Measurements from ENCODE around the gene FGD6.
"Not testable (repeated sequence)": the region's sequence is repeated elsewhere in the genome, so short reads cannot be mapped to it uniquely, and the experiment has no call there.

Gene FGD6

DNA sequence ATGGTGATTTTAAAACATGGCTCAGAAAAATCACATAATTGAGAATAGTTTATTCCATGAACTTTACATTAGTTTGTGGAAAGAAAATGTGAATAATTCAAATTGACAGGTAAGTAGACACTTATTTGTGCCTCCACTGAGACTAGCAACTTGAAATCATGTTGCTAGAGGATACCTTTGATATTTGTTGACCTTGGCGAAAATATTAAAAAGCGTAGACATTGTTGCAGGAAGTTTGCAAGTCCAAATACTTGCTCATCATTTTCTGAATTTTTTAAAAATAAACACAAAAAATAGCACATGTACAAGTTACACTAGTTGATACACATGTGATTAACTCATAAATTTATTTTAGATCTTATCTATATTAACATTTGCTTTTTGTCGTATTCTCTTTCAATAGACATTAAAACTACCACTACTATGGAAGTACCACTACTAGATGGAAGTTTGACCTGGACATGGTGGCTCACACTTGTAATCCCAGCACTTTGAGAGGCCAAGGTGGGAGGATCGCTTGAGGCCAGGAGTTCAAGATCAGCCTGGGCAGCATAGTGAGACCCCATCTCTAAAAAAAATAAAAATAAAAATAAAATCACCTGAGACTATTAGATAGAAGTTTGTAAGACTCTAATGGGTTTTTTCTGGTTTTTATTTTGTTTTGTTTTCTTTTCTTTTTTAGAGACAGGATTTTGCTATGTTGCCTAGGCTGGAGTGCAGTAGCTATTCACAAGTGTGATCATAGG lies 24.7 kb upstream of the FGD6 start:
- H3K36me3 ChIP-seq (ENCODE audit: low read depth), result peaks cover 24% of the 10 kb centered on the region
- DNase-seq (ENCODE audit: low spot score), result no peak
- H3K27ac ChIP-seq (ENCODE audit: poor library complexity, severe bottlenecking), result no peak overlapping the region
- H3K4me3 ChIP-seq (ENCODE audit: severe bottlenecking), result no peak overlapping the region
- peaks cover 4% of the 10 kb centered on the region for H3K4me1 ChIP-seq (ENCODE audit: insufficient read depth, poor library complexity, severe bottlenecking)
- no peaks in the 10 kb centered on the region for H3K9me3 ChIP-seq (ENCODE audit: severe bottlenecking)
- no peak for ATAC-seq (ENCODE audit: low read depth)
- no peaks in the 10 kb centered on the region for H3K27me3 ChIP-seq (ENCODE audit: insufficient read depth, poor library complexity, severe bottlenecking)
- TF ChIP-seq, protein P1, sequence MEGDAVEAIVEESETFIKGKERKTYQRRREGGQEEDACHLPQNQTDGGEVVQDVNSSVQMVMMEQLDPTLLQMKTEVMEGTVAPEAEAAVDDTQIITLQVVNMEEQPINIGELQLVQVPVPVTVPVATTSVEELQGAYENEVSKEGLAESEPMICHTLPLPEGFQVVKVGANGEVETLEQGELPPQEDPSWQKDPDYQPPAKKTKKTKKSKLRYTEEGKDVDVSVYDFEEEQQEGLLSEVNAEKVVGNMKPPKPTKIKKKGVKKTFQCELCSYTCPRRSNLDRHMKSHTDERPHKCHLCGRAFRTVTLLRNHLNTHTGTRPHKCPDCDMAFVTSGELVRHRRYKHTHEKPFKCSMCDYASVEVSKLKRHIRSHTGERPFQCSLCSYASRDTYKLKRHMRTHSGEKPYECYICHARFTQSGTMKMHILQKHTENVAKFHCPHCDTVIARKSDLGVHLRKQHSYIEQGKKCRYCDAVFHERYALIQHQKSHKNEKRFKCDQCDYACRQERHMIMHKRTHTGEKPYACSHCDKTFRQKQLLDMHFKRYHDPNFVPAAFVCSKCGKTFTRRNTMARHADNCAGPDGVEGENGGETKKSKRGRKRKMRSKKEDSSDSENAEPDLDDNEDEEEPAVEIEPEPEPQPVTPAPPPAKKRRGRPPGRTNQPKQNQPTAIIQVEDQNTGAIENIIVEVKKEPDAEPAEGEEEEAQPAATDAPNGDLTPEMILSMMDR (IDR thresholded peaks at IDR 0.05; ENCODE audit: poor library complexity, severe bottlenecking), result no peak

DNA sequence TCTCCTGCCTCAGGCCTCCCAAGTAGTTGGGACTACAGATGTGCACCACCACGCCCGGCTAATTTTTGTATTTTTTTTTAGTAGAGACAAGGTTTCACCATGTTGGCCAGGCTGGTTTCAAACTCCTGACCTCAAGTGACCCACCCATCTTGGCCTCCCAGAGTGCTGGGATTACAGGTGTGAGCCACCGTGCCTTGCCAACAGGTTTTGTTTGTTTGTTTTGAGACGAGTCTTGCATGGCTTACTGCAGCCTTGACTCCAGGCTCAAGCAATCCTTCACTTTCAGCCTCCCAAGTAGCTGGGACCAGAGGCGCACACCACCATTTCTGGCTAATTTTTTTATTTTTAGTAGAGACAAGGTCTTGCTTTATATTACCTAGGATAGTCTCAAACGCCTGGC lies 23.9 kb upstream of the FGD6 start:
- not testable (repeated sequence) for H3K27me3 ChIP-seq (ENCODE audit: insufficient read depth, poor library complexity, severe bottlenecking); DNase-seq (ENCODE audit: low spot score); H3K27ac ChIP-seq (ENCODE audit: poor library complexity, severe bottlenecking); H3K4me3 ChIP-seq (ENCODE audit: severe bottlenecking); ATAC-seq (ENCODE audit: low read depth); H3K4me1 ChIP-seq (ENCODE audit: insufficient read depth, poor library complexity, severe bottlenecking); H3K9me3 ChIP-seq (ENCODE audit: severe bottlenecking)
- H3K36me3 ChIP-seq (ENCODE audit: low read depth), result peaks cover 24% of the 10 kb centered on the region

DNA sequence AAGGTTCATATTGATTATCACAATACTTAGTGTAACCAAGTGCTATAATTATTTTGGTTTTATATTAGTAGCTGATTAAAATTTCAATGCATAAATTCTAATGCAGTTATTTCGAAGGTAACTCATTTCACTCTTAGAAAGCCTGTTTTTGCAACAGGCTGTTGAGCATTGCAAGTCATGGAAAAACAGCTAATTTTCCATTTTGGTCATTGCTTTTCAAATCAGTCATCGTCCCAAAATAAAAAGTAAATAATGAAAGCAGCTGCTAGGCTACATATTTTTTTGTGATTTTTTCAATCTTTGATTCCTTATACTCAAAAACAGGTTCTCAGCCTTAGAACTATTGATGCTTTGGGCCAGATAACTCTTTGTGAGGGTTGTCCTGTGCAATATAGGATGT lies 23.3 kb upstream of the FGD6 start:
- Histone ChIP-seq H3K27ac (ENCODE audit: poor library complexity, severe bottlenecking) (no peak overlapping the region), H3K4me1 (ENCODE audit: insufficient read depth, poor library complexity, severe bottlenecking) (peaks cover 4% of the 10 kb centered on the region), H3K27me3 (ENCODE audit: insufficient read depth, poor library complexity, severe bottlenecking) (no peaks in the 10 kb centered on the region), H3K4me3 (ENCODE audit: severe bottlenecking) (no peak overlapping the region), H3K36me3 (ENCODE audit: low read depth) (peaks cover 24% of the 10 kb centered on the region), H3K9me3 (ENCODE audit: severe bottlenecking) (no peaks in the 10 kb centered on the region)
- no peak for DNase-seq (ENCODE audit: low spot score)
- ATAC-seq (ENCODE audit: low read depth), result no peak
- TF ChIP-seq, protein P1 (IDR thresholded peaks at IDR 0.05; ENCODE audit: poor library complexity, severe bottlenecking), result no peak

DNA sequence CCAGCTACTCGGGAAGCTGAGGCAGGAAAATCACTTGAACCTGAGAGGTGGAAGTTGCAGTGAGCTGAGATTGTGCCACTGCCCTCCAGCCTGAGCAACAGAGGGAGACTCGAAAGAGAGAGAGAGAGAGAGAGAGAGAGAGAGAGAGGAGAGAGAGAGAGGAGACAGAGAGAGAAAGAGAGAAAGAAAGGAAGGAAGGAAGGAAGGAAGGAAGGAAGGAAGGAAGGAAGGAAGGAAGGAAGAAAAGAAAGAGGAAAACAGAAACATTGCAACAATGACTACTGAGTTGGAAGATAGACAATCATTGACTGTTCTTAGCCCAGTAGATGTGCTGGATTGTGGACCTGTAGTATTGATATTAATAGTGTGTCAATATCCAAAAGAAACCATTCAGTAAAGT lies 22.6 kb upstream of the FGD6 start:
- not testable (repeated sequence) for H3K4me3 ChIP-seq (ENCODE audit: severe bottlenecking); H3K9me3 ChIP-seq (ENCODE audit: severe bottlenecking); H3K27me3 ChIP-seq (ENCODE audit: insufficient read depth, poor library complexity, severe bottlenecking); DNase-seq (ENCODE audit: low spot score); H3K27ac ChIP-seq (ENCODE audit: poor library complexity, severe bottlenecking); H3K4me1 ChIP-seq (ENCODE audit: insufficient read depth, poor library complexity, severe bottlenecking); ATAC-seq (ENCODE audit: low read depth)
- H3K36me3 ChIP-seq (ENCODE audit: low read depth), result peaks cover 24% of the 10 kb centered on the region

DNA sequence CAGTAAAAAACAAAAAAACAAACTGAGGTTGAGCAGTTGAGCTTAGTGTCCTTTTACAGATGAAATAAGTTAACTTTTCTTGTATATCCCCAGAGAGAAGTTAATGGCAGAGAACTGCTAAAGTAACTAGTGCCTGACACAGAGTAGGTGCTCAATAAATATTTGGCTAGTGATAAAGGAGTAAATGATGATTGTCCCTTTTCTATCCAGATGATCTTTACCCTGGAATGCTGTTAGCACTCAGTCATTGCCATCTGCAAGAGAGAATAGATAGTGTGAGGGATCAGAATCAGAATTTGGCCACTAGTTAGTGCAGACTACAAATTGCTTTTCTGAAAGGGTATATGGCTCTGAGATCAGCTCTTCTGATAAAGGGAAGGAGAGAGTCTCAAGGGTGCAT lies 21.9 kb upstream of the FGD6 start:
- ATAC-seq (ENCODE audit: low read depth), result no peak
- no peaks in the 10 kb centered on the region for H3K9me3 ChIP-seq (ENCODE audit: severe bottlenecking)
- no peaks in the 10 kb centered on the region for H3K27me3 ChIP-seq (ENCODE audit: insufficient read depth, poor library complexity, severe bottlenecking)
- peaks cover 29% of the 10 kb centered on the region for H3K36me3 ChIP-seq (ENCODE audit: low read depth)
- no peak for DNase-seq (ENCODE audit: low spot score)
- no peak overlapping the region for H3K27ac ChIP-seq (ENCODE audit: poor library complexity, severe bottlenecking)
- H3K4me3 ChIP-seq (ENCODE audit: severe bottlenecking), result no peak overlapping the region
- TF ChIP-seq, protein P1 (IDR thresholded peaks at IDR 0.05; ENCODE audit: poor library complexity, severe bottlenecking), result no peak
- H3K4me1 ChIP-seq (ENCODE audit: insufficient read depth, poor library complexity, severe bottlenecking), result peaks cover 4% of the 10 kb centered on the region

DNA sequence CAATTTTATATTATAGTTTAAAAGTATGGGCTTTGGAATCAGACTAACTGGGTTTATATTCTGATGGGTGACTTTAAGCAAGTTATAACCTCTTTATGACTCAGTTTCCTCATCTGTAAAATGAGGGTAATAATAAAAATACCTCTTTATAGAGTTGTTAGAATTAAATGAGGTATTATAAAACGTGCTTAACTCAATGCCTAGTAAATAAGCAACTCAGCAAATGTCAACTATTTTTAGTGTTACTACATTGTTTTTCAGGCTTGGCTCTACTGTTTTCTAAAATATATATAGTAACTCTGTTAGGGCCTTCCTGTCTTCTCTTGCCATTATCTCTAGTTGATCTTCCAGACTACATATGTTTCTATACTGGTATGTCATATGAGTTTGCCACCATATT lies 20.9 kb upstream of the FGD6 start:
- Histone ChIP-seq H3K27ac (ENCODE audit: poor library complexity, severe bottlenecking) (no peak overlapping the region), H3K4me3 (ENCODE audit: severe bottlenecking) (no peak overlapping the region), H3K27me3 (ENCODE audit: insufficient read depth, poor library complexity, severe bottlenecking) (no peaks in the 10 kb centered on the region), H3K9me3 (ENCODE audit: severe bottlenecking) (no peaks in the 10 kb centered on the region), H3K36me3 (ENCODE audit: low read depth) (peaks cover 30% of the 10 kb centered on the region), H3K4me1 (ENCODE audit: insufficient read depth, poor library complexity, severe bottlenecking) (peaks cover 4% of the 10 kb centered on the region)
- ATAC-seq (ENCODE audit: low read depth), result no peak
- no peak for DNase-seq (ENCODE audit: low spot score)
- TF ChIP-seq, protein P1 (IDR thresholded peaks at IDR 0.05; ENCODE audit: poor library complexity, severe bottlenecking), result no peak

Measured in RWPE2 (cell line).